ENCODE data around the gene SPECC1L. TPM values are rescaled to one million over a fixed set of nuclear protein-coding genes. Genes with fewer than 3 reads are reported as not detected.

Gene SPECC1L
- total and polyA plus RNA-seq, 4 experiments from 2014 or later: 4.3 to 62.1 (median 32.0) TPM

DNA sequence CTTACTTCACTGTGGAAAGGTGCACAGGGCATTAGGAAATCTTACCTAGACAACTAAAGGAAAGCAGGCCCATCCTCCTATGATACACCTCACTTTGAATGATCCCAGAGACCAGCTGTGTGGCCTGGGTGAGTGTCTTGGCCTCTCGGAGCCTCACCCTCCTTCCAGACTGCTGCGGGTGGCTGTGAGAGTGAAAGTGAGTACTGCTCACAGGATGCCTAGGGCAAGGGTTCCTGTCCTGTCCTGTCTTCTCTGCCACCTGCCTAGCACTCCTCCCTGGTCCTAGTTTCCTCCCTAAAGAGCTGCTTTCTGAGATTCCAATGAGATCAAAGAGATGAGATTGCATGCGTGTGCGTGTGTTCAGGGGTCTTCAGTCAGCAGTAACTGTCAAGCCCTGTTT lies 137.3 kb downstream of the SPECC1L start:
- Mint-ChIP-seq H3K27me3 (no peaks in the 10 kb centered on the region), H3K36me3 (peaks cover 9 to 42% of the 10 kb centered on the region in 2 donors), H3K9me3 (no peaks in the 10 kb centered on the region), H3K27ac (peak overlapping the region in 5 of 7 donors; percentile 37 to 88 (median 77)), H3K4me1 (peaks cover 8 to 24% (median 16%) of the 10 kb centered on the region in 4 donors), H3K4me3 (no peak overlapping the region)
- peaks cover 10% of the 10 kb centered on the region for H3K4me1 ChIP-seq (ENCODE audit: insufficient read depth, low read length)
- H3K9me3 ChIP-seq (ENCODE audit: control insufficient read depth in 1 of 2, low read length in 2 of 2): no peaks in the 10 kb centered on the region
- CTCF ChIA-PET (ENCODE audit: partially characterized antibody): no interaction called here
- POLR2A ChIA-PET (ENCODE audit: partially characterized antibody): no interaction called here
- H3K4me3 ChIP-seq (ENCODE audit: low read length in 2 of 2): no peak overlapping the region
- H3K27me3 ChIP-seq (ENCODE audit: insufficient read depth, low read length): no peaks in the 10 kb centered on the region
- H3K36me3 ChIP-seq (ENCODE audit: insufficient read depth, low read length): peaks cover 14% of the 10 kb centered on the region
- DNase-seq: no peak
- no peak overlapping the region for H3K27ac ChIP-seq (ENCODE audit: low read depth, low read length)
- intact Hi-C loops (cut with micrococcal nuclease): no loop called here

DNA sequence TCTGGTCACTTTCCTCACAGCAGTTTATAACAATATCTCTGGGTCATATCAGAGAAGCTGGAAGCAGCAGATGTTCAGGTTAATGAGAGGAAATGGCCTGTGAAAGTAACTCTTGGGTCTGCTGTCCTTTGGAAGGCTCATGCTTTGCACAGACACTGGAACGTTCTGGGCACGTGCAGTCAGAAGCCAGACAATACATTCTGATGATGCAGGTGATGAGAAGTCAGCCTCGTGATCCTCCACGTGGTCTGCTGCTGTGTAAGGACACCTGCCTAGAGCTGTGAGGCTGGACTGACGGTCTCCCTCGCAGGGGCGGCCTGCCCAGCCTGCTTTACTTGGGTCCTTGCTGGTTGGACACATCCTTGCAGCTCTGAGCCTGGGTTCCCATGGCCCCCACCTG lies 138.0 kb downstream of the SPECC1L start:
- Mint-ChIP-seq H3K36me3 (peaks cover 9 to 43% of the 10 kb centered on the region in 2 donors), H3K27ac (peak overlapping the region in 1 of 7 donors; percentile 18)
- no peaks in the 10 kb centered on the region for H3K27me3 ChIP-seq (ENCODE audit: insufficient read depth, low read length)

DNA sequence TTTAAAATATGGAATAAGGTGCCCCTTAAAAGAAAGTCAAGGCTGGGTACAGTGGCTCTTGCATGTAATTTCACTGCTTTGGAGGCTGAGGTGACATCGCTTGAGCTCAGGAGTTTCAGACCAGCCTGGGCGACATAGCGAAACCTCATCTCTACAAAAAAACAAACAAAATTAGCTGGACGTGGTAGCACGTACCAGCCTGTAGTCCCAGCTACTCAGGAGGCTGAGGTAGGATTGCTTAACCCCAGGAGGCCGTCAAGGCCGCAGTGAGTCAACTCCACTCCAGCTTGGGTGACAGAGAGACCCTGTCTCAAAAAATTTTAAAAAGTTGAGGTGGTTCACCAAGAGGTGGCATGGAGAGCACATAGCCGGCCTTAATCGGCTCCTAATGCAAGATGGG lies 139.1 kb downstream of the SPECC1L start:
- Histone ChIP-seq H3K4me3 (ENCODE audit: low read length in 2 of 2) (no peak overlapping the region), H3K27me3 (ENCODE audit: insufficient read depth, low read length) (no peaks in the 10 kb centered on the region), H3K4me1 (ENCODE audit: insufficient read depth, low read length) (peaks cover 10% of the 10 kb centered on the region), H3K27ac (ENCODE audit: low read depth, low read length) (no peak overlapping the region), H3K36me3 (ENCODE audit: insufficient read depth, low read length) (peaks cover 18% of the 10 kb centered on the region), H3K9me3 (ENCODE audit: control insufficient read depth in 1 of 2, low read length in 2 of 2) (no peaks in the 10 kb centered on the region)
- no peak for DNase-seq
- ChIA-PET CTCF (ENCODE audit: partially characterized antibody) (interaction anchor here (0.9 kb wide), 1 partner anchor 93 kb away, joined by 3 read pairs; no protein-coding TSS in a partner anchor), POLR2A (ENCODE audit: partially characterized antibody) (no interaction called here)
- Mint-ChIP-seq H3K27me3 (no peaks in the 10 kb centered on the region), H3K9me3 (peaks cover 0 to 1% (median 0%) of the 10 kb centered on the region in 8 donors), H3K27ac (peak overlapping the region in 6 of 7 donors; percentile 12 to 93 (median 70)), H3K36me3 (peaks cover 11 to 43% of the 10 kb centered on the region in 2 donors), H3K4me3 (no peak overlapping the region), H3K4me1 (peaks cover 8 to 24% (median 16%) of the 10 kb centered on the region in 4 donors)
- intact Hi-C loops (cut with micrococcal nuclease): no loop called here

More for the DNA sequence above, 138.0 kb downstream of the SPECC1L start:
- Mint-ChIP-seq H3K27me3 (no peaks in the 10 kb centered on the region), H3K4me3 (no peak overlapping the region), H3K9me3 (no peaks in the 10 kb centered on the region), H3K4me1 (peaks cover 8 to 24% (median 16%) of the 10 kb centered on the region in 4 donors)
- DNase-seq: no peak
- Histone ChIP-seq H3K4me3 (ENCODE audit: low read length in 2 of 2) (no peak overlapping the region), H3K36me3 (ENCODE audit: insufficient read depth, low read length) (peaks cover 14% of the 10 kb centered on the region), H3K27ac (ENCODE audit: low read depth, low read length) (no peak overlapping the region), H3K4me1 (ENCODE audit: insufficient read depth, low read length) (peaks cover 10% of the 10 kb centered on the region), H3K9me3 (ENCODE audit: control insufficient read depth in 1 of 2, low read length in 2 of 2) (no peaks in the 10 kb centered on the region)
- POLR2A ChIA-PET (ENCODE audit: partially characterized antibody): no interaction called here
- CTCF ChIA-PET (ENCODE audit: partially characterized antibody): no interaction called here
- intact Hi-C loops (cut with micrococcal nuclease): no loop called here

DNA sequence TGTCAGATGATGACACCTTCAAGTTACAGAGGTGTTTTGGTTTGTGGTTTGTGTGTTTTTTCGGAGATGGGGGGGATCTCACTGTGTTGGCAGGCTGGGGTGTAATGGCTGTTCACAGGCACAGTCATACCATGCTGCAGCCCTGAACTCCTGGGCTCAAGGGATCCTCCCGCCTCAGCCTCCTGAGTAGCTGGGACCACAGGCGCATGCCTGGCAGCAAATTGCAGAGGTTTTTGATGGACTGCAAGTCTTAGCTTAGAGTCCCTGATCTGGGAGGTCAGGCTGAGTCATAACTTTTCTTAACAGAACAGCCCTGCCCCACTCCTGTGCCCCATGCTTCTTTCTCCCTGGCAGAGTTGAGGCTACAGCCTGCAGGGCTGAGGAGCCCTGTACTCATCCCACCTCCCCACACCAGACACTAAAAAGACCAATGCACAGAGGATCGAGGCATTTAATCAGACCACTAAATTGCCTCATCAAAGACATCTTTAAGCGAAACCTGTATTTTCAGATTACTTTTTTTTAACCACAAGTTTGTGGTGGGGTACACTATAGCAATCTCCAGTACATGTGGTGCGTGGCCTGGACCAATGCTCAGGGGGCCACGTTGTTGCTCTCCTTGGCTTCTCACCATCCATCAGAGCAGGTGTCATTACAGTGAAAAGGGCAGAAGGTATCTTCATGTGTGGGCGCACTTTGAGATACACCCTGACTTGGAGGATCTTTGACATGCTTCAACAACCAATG lies 139.7 kb downstream of the SPECC1L start:
- Mint-ChIP-seq H3K4me1 (peaks cover 8 to 24% (median 16%) of the 10 kb centered on the region in 4 donors), H3K36me3 (peaks cover 12 to 49% of the 10 kb centered on the region in 2 donors), H3K27ac (peak overlapping the region; percentile 52 to 93 (median 83)), H3K4me3 (no peak overlapping the region), H3K9me3 (peaks cover 0 to 1% (median 0%) of the 10 kb centered on the region in 8 donors), H3K27me3 (no peaks in the 10 kb centered on the region)
- Histone ChIP-seq H3K36me3 (ENCODE audit: insufficient read depth, low read length) (peaks cover 21% of the 10 kb centered on the region), H3K4me3 (ENCODE audit: low read length in 2 of 2) (no peak overlapping the region), H3K27me3 (ENCODE audit: insufficient read depth, low read length) (no peaks in the 10 kb centered on the region), H3K4me1 (ENCODE audit: insufficient read depth, low read length) (peaks cover 10% of the 10 kb centered on the region), H3K27ac (ENCODE audit: low read depth, low read length) (no peak overlapping the region), H3K9me3 (ENCODE audit: control insufficient read depth in 1 of 2, low read length in 2 of 2) (no peaks in the 10 kb centered on the region)
- ChIA-PET CTCF (ENCODE audit: partially characterized antibody) (interaction anchor here (1.3 kb wide), 1 partner anchor 11 kb away, joined by 3 read pairs; no protein-coding TSS in a partner anchor), POLR2A (ENCODE audit: partially characterized antibody) (no interaction called here)
- intact Hi-C loops (cut with micrococcal nuclease): no loop called here
- DNase-seq: no peak

DNA sequence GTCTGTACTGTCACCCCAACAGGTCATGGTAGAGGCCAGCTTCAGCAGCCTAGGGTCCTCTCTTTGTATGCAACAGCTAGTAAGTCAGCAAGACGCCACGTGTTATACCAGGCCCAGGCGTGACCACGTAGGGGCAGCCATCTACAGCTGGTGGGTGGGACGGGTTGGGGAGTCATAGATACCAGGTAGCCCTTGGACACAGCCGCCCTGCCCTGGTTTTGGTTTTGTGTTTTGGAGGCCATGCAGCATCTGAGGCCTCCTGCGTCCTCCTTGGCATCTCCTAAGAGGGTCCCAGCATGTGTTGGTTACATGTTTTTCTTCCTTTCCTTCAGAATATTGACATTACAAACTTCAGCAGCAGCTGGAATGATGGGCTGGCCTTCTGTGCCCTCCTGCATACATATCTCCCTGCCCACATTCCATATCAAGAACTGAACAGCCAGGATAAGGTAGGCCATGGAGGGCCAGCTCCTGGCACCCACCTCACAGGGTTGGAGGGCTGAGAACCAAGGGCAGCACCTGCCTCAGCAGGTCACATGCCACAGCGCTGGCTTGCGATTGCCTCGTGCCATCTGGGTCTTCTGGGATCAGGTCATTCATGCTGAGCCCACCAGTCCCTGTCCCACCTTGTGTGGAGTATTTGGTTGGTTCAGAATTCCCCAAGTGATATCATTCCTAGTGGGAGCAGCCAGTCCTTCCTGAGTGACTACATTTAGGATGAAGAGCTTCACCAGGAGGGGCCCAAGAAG lies 140.8 kb downstream of the SPECC1L start:
- Mint-ChIP-seq H3K4me3 (no peak overlapping the region), H3K36me3 (peaks cover 15 to 50% of the 10 kb centered on the region in 2 donors), H3K27me3 (no peaks in the 10 kb centered on the region), H3K9me3 (peaks cover 0 to 1% (median 0%) of the 10 kb centered on the region in 8 donors), H3K27ac (peak overlapping the region in 2 of 7 donors; percentile 48 to 68), H3K4me1 (peaks cover 8 to 24% (median 16%) of the 10 kb centered on the region in 4 donors)
- CTCF ChIA-PET (ENCODE audit: partially characterized antibody): interaction anchor here (1.3 kb wide), 1 partner anchor 10 kb away, joined by 3 read pairs; no protein-coding TSS in a partner anchor
- no peak overlapping the region for H3K4me3 ChIP-seq (ENCODE audit: low read length in 2 of 2)
- intact Hi-C loops (cut with micrococcal nuclease): no loop called here
- H3K36me3 ChIP-seq (ENCODE audit: insufficient read depth, low read length): peaks cover 27% of the 10 kb centered on the region
- DNase-seq: no peak
- no peak overlapping the region for H3K27ac ChIP-seq (ENCODE audit: low read depth, low read length)
- peaks cover 10% of the 10 kb centered on the region for H3K4me1 ChIP-seq (ENCODE audit: insufficient read depth, low read length)
- no peaks in the 10 kb centered on the region for H3K27me3 ChIP-seq (ENCODE audit: insufficient read depth, low read length)
- POLR2A ChIA-PET (ENCODE audit: partially characterized antibody): no interaction called here
- no peaks in the 10 kb centered on the region for H3K9me3 ChIP-seq (ENCODE audit: control insufficient read depth in 1 of 2, low read length in 2 of 2)

DNA sequence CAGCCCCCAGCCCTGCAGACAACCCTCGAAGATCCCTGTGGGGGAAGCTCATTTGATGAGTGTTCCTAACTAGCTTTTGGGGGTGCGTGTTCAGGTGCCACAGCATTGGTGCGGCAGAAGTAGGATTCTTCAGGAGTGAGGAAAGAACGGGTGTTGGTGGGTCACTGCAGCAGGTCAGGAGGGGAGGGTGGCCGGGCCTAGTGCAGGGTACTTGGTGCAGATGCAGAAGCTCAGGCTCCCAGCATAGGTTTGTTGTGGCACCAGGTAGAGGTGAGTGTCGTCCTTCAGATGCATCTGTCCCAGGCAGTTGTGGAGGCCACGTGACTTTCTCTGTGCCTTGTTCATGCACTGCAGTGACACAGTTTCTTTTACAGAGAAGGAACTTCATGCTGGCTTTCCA lies 141.6 kb downstream of the SPECC1L start:
- peaks cover 0 to 1% (median 0%) of the 10 kb centered on the region in 8 donors for H3K9me3 Mint-ChIP-seq
- peaks cover 15 to 52% of the 10 kb centered on the region in 2 donors for H3K36me3 Mint-ChIP-seq
- Histone ChIP-seq H3K4me3 (ENCODE audit: low read length in 2 of 2) (no peak overlapping the region), H3K4me1 (ENCODE audit: insufficient read depth, low read length) (peaks cover 10% of the 10 kb centered on the region), H3K27me3 (ENCODE audit: insufficient read depth, low read length) (no peaks in the 10 kb centered on the region), H3K36me3 (ENCODE audit: insufficient read depth, low read length) (peaks cover 27% of the 10 kb centered on the region), H3K9me3 (ENCODE audit: control insufficient read depth in 1 of 2, low read length in 2 of 2) (no peaks in the 10 kb centered on the region), H3K27ac (ENCODE audit: low read depth, low read length) (no peak overlapping the region)
- no peaks in the 10 kb centered on the region for H3K27me3 Mint-ChIP-seq
- POLR2A ChIA-PET (ENCODE audit: partially characterized antibody): no interaction called here
- H3K27ac Mint-ChIP-seq: peak overlapping the region in 1 of 7 donors; percentile 23
- intact Hi-C loops (cut with micrococcal nuclease): no loop called here
- CTCF ChIA-PET (ENCODE audit: partially characterized antibody): interaction anchor here (0.8 kb wide), 1 partner anchor 9 kb away, joined by 3 read pairs; no protein-coding TSS in a partner anchor
- no peak for DNase-seq
- no peak overlapping the region for H3K4me3 Mint-ChIP-seq
- H3K4me1 Mint-ChIP-seq: peaks cover 5 to 22% (median 11%) of the 10 kb centered on the region in 4 donors

DNA sequence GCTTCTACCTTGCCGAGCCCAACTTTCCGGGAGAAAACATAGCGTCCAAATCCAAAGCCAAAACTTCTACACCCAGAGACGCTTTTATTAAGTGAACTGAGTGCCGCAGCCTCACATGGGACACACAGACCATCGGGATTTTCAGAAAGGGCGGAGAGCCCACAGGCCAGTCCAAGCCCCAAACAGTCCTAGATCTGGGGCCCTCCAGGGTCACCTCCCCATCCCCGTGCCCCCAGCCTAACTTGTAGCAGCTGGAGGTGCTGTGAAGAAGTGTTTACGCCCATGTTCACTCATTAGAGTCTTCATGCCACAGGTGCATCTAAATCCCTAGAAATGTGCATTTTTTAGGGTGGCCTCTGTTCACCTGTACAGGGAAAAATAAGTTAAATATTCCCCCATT lies 142.6 kb downstream of the SPECC1L start:
- H3K4me1 Mint-ChIP-seq: peaks cover 1 to 12% (median 8%) of the 10 kb centered on the region in 4 donors
- no peak overlapping the region for H3K4me3 Mint-ChIP-seq
- ChIA-PET CTCF (ENCODE audit: partially characterized antibody) (no interaction called here), POLR2A (ENCODE audit: partially characterized antibody) (no interaction called here)
- peaks cover 15 to 44% of the 10 kb centered on the region in 2 donors for H3K36me3 Mint-ChIP-seq
- H3K9me3 ChIP-seq (ENCODE audit: control insufficient read depth in 1 of 2, low read length in 2 of 2): no peaks in the 10 kb centered on the region
- intact Hi-C loops (cut with micrococcal nuclease): no loop called here
- no peak overlapping the region for H3K4me3 ChIP-seq (ENCODE audit: low read length in 2 of 2)
- no peaks in the 10 kb centered on the region for H3K27me3 ChIP-seq (ENCODE audit: insufficient read depth, low read length)
- H3K9me3 Mint-ChIP-seq: peaks cover 0 to 1% (median 0%) of the 10 kb centered on the region in 8 donors
- no peak for DNase-seq
- H3K27ac Mint-ChIP-seq: peak overlapping the region in 1 of 7 donors; percentile 51
- H3K27ac ChIP-seq (ENCODE audit: low read depth, low read length): no peak overlapping the region
- H3K27me3 Mint-ChIP-seq: no peaks in the 10 kb centered on the region
- H3K4me1 ChIP-seq (ENCODE audit: insufficient read depth, low read length): peaks cover 5% of the 10 kb centered on the region
- H3K36me3 ChIP-seq (ENCODE audit: insufficient read depth, low read length): peaks cover 27% of the 10 kb centered on the region
